Measurements from ENCODE around the gene PFN4. TPM values are rescaled to one million over a fixed set of nuclear protein-coding genes. Genes with fewer than 3 reads are reported as not detected.
"Not testable (repeated sequence)": the region's sequence is repeated elsewhere in the genome, so short reads cannot be mapped to it uniquely, and the experiment has no call there.

The PFN4 gene
- 0.30 TPM in 1 of 2 replicates, not detected in the other for total RNA-seq

DNA sequence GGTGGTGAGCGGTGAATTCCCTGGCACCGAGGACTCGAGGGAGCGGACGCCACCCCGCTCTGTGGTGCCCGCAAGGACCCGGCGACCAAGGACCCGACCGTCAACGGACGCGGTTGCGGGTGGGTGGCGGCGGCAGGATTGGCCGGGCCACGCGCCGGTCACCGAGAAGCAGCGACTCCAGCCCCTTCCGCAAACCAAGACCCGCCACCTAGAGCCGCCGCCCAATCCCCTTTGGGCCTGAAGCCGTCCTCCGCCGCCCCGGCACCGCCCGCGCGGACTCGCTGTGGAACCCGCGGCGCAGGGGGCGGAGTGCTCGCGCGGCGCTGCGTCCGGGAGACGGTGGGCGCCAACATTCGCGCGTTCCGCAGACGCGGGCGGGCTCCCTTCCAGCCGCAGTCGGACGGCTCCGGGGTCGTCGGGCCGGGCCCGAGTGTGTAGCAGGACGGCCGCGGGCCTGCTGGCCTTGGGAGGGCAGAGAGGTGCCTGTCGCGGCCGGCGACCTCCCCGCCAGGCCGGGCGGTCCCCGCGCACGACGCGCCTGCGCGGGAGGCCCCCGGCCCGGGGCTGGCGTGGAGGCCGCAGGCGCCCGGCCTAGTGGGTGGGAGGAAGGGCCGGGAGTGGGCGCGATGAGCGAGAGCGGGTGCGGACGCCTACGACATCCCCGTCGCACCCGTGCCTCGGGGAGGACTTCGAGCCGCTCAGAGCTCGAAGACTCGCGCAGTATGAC lies at the start of gene PFN4, which contains the start of gene FAM228B:
PFN4 (minus strand) TSS at position 140 of the 727 bp plus-strand sequence. CDS start 799 bp downstream, outside the sequence.
FAM228B (plus strand) TSS at position 275 of the 727 bp plus-strand sequence. CDS start 893 bp downstream, outside the sequence.
- H3K4me1 Mint-ChIP-seq (ENCODE audit: low read depth): peaks cover 14% of the 10 kb centered on the region
- peaks cover 1% of the 10 kb centered on the region for H3K27me3 Mint-ChIP-seq (ENCODE audit: low read depth)
- intact Hi-C loops (cut with micrococcal nuclease): loop anchor here (5.0 kb wide), 1 partner anchor 239 kb away; the partner anchor contains the start of gene ITSN2
- no peaks in the 10 kb centered on the region for H3K9me3 Mint-ChIP-seq
- no peaks in the 10 kb centered on the region for H3K36me3 Mint-ChIP-seq (ENCODE audit: low read depth)
- DNase-seq (ENCODE audit: low spot score): peak; percentile 61
- H3K27ac Mint-ChIP-seq: peak within 1 kb of the TSS; percentile 67
- peak within 1 kb of the TSS; percentile 84 for H3K4me3 Mint-ChIP-seq (ENCODE audit: low read depth)

GRCh38 chr2:24169023-24169422 lies 45.9 kb upstream of the PFN4 start:
- DNase-seq (ENCODE audit: low spot score): no peak
- Mint-ChIP-seq H3K27ac (no peak overlapping the region), H3K4me1 (ENCODE audit: low read depth) (no peaks in the 10 kb centered on the region), H3K36me3 (ENCODE audit: low read depth) (no peaks in the 10 kb centered on the region), H3K9me3 (no peaks in the 10 kb centered on the region), H3K4me3 (ENCODE audit: low read depth) (no peak overlapping the region), H3K27me3 (ENCODE audit: low read depth) (peaks cover 11% of the 10 kb centered on the region)
- intact Hi-C loops (cut with micrococcal nuclease): no loop called here

DNA sequence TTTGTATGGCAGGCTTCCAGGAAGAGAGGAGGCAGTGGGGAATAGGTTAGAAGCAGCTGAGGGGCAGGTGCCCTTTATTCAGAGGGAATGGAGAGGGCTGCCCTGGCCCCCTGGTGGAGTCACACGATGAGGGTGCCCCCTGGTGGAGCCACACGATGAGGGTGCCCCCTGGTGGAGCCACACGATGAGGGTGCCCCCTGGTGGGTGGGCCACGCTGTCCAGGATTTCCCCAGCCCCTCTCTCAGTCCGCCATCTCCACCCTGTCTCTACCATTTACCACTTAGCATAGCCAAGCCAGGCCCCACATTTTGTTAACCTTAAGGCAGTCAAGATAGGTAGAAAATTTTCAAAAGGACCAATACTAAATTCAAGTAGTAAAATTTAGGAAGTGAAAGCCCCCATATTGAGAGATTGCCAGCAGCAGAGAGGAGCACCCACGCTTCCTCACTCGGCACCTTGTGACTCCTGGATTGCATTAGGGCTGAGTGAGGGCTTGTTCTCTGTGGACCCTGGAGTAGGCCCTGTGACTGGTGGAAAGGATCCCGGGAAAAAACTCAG lies 41.4 kb upstream of the PFN4 start:
- no peak for DNase-seq (ENCODE audit: low spot score)
- peaks cover 2% of the 10 kb centered on the region for H3K27me3 Mint-ChIP-seq (ENCODE audit: low read depth)
- no peaks in the 10 kb centered on the region for H3K36me3 Mint-ChIP-seq (ENCODE audit: low read depth)
- no peak overlapping the region for H3K4me3 Mint-ChIP-seq (ENCODE audit: low read depth)
- intact Hi-C loops (cut with micrococcal nuclease): loop anchor here (2.0 kb wide), 1 partner anchor 238 kb away; the partner anchor contains the start of gene ATAD2B
- no peaks in the 10 kb centered on the region for H3K4me1 Mint-ChIP-seq (ENCODE audit: low read depth)
- peaks cover 4% of the 10 kb centered on the region for H3K9me3 Mint-ChIP-seq
- H3K27ac Mint-ChIP-seq: no peak overlapping the region

GRCh38 chr2:24163601-24164000 lies 40.5 kb upstream of the PFN4 start:
- intact Hi-C loops (cut with micrococcal nuclease): no loop called here
- H3K4me3 Mint-ChIP-seq (ENCODE audit: low read depth): no peak overlapping the region

GRCh38 chr2:24163186-24163585 lies 40.1 kb upstream of the PFN4 start:
- Mint-ChIP-seq H3K4me1 (ENCODE audit: low read depth) (no peaks in the 10 kb centered on the region), H3K9me3 (peaks cover 4% of the 10 kb centered on the region), H3K27me3 (ENCODE audit: low read depth) (peaks cover 2% of the 10 kb centered on the region), H3K4me3 (ENCODE audit: low read depth) (no peak overlapping the region), H3K27ac (no peak overlapping the region), H3K36me3 (ENCODE audit: low read depth) (no peaks in the 10 kb centered on the region)
- intact Hi-C loops (cut with micrococcal nuclease): no loop called here
- no peak for DNase-seq (ENCODE audit: low spot score)

More at GRCh38 chr2:24163601-24164000, 40.5 kb upstream of the PFN4 start:
- peaks cover 2% of the 10 kb centered on the region for H3K27me3 Mint-ChIP-seq (ENCODE audit: low read depth)
- H3K36me3 Mint-ChIP-seq (ENCODE audit: low read depth): no peaks in the 10 kb centered on the region
- H3K4me1 Mint-ChIP-seq (ENCODE audit: low read depth): no peaks in the 10 kb centered on the region
- no peak overlapping the region for H3K27ac Mint-ChIP-seq
- peaks cover 4% of the 10 kb centered on the region for H3K9me3 Mint-ChIP-seq
- no peak for DNase-seq (ENCODE audit: low spot score)

GRCh38 chr2:24162494-24162893 lies 39.4 kb upstream of the PFN4 start:
- peaks cover 4% of the 10 kb centered on the region for H3K9me3 Mint-ChIP-seq

GRCh38 chr2:24160761-24161160 lies 37.6 kb upstream of the PFN4 start:
- Mint-ChIP-seq H3K27me3 (ENCODE audit: low read depth) (peaks cover 2% of the 10 kb centered on the region), H3K27ac (no peak overlapping the region), H3K9me3 (peaks cover 4% of the 10 kb centered on the region), H3K4me1 (ENCODE audit: low read depth) (no peaks in the 10 kb centered on the region), H3K4me3 (ENCODE audit: low read depth) (no peak overlapping the region), H3K36me3 (ENCODE audit: low read depth) (no peaks in the 10 kb centered on the region)
- DNase-seq (ENCODE audit: low spot score): no peak
- intact Hi-C loops (cut with micrococcal nuclease): no loop called here

More at GRCh38 chr2:24162494-24162893, 39.4 kb upstream of the PFN4 start:
- Mint-ChIP-seq H3K27me3 (ENCODE audit: low read depth) (peaks cover 2% of the 10 kb centered on the region), H3K27ac (no peak overlapping the region), H3K4me1 (ENCODE audit: low read depth) (no peaks in the 10 kb centered on the region), H3K4me3 (ENCODE audit: low read depth) (no peak overlapping the region), H3K36me3 (ENCODE audit: low read depth) (no peaks in the 10 kb centered on the region)
- intact Hi-C loops (cut with micrococcal nuclease): no loop called here
- DNase-seq (ENCODE audit: low spot score): no peak

GRCh38 chr2:24159708-24160107 lies 36.6 kb upstream of the PFN4 start:
- Mint-ChIP-seq H3K4me3 (ENCODE audit: low read depth) (no peak overlapping the region), H3K9me3 (peaks cover 4% of the 10 kb centered on the region), H3K27ac (no peak overlapping the region), H3K36me3 (ENCODE audit: low read depth) (no peaks in the 10 kb centered on the region), H3K27me3 (ENCODE audit: low read depth) (peaks cover 2% of the 10 kb centered on the region), H3K4me1 (ENCODE audit: low read depth) (no peaks in the 10 kb centered on the region)
- intact Hi-C loops (cut with micrococcal nuclease): no loop called here
- DNase-seq (ENCODE audit: low spot score): no peak

- Mint-ChIP-seq H3K9me3 (peaks cover 4% of the 10 kb centered on the region), H3K4me1 (ENCODE audit: low read depth) (no peaks in the 10 kb centered on the region), H3K27ac (no peak overlapping the region), H3K36me3 (ENCODE audit: low read depth) (no peaks in the 10 kb centered on the region), H3K4me3 (ENCODE audit: low read depth) (no peak overlapping the region), H3K27me3 (ENCODE audit: low read depth) (peaks cover 2% of the 10 kb centered on the region)
- no peak for DNase-seq (ENCODE audit: low spot score)
- intact Hi-C loops (cut with micrococcal nuclease): no loop called here
Measured at GRCh38 chr2:24158131-24158530, 35.0 kb upstream of the PFN4 start.

DNA sequence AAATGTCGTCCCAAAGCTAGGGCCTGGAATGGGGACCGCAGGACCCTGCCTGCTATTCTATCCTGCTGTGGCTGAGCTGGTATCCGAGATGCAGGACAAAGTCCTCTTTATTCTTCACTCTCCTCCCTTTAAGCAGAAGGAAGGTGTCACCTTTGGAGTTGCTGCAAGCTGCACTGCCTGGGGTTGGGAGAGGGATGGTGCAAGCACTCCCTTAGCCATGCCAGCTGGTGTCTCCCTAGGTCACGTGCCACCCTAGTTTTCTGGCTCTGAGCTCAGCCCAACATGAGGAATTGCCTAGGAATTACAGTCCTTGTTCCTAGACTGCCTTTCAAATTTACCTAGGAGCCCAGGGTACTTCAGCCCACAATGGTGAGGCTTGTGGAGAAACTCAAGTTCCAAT lies 30.3 kb upstream of the PFN4 start:
- Mint-ChIP-seq H3K36me3 (ENCODE audit: low read depth) (no peaks in the 10 kb centered on the region), H3K4me1 (ENCODE audit: low read depth) (no peaks in the 10 kb centered on the region), H3K27me3 (ENCODE audit: low read depth) (no peaks in the 10 kb centered on the region), H3K27ac (no peak overlapping the region), H3K4me3 (ENCODE audit: low read depth) (no peak overlapping the region), H3K9me3 (peaks cover 8% of the 10 kb centered on the region)
- intact Hi-C loops (cut with micrococcal nuclease): no loop called here
- DNase-seq (ENCODE audit: low spot score): no peak

DNA sequence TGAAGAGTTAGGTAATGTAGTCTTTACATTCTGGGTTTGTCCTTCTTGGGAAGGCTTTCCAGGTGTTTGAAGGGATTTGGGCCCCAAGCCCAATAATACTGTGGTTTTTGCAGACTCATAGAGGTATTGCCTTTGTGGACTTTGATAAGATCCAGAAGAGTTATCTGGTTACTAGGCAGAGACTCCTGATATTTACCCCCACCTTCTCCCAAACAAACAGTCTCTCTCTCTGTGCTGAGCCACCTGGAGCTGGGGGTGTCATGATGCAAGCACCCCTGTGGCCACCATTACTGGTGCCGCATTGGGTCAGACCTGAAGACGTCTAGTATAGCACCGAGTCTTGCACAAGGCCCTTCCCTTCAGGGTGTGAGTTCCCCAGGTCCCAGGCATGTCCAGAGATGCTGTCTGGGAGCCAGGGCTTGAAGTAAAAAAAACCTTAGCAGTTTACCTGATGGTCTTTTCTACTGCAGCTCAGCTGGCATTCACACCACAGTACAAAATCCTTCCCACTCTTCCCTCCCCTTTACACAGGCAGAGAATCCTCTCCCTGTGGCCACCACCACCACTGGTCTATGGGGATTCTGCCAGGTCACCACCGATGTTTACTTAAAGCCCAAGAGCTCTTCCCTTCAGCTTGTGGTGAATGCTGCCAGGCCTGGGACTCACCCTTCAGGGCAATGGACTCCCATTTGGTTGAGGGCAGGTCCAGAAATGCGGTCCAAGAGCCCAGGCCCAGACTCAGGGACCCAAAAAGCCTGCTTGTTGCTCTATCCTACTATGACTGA lies 29.5 kb upstream of the PFN4 start:
- Mint-ChIP-seq H3K36me3 (ENCODE audit: low read depth) (no peaks in the 10 kb centered on the region), H3K27ac (no peak overlapping the region), H3K4me3 (ENCODE audit: low read depth) (no peak overlapping the region), H3K27me3 (ENCODE audit: low read depth) (no peaks in the 10 kb centered on the region), H3K4me1 (ENCODE audit: low read depth) (no peaks in the 10 kb centered on the region), H3K9me3 (peaks cover 15% of the 10 kb centered on the region)
- DNase-seq (ENCODE audit: low spot score): no peak
- intact Hi-C loops (cut with micrococcal nuclease): no loop called here

GRCh38 chr2:24147364-24147763 lies 24.2 kb upstream of the PFN4 start:
- H3K27me3 Mint-ChIP-seq (ENCODE audit: low read depth): no peaks in the 10 kb centered on the region
- intact Hi-C loops (cut with micrococcal nuclease): no loop called here

GRCh38 chr2:24140305-24140704 lies 17.2 kb upstream of the PFN4 start:
- H3K4me1 Mint-ChIP-seq (ENCODE audit: low read depth); H3K27ac Mint-ChIP-seq; H3K36me3 Mint-ChIP-seq (ENCODE audit: low read depth); DNase-seq (ENCODE audit: low spot score); intact Hi-C loops (cut with micrococcal nuclease); H3K9me3 Mint-ChIP-seq; H3K4me3 Mint-ChIP-seq (ENCODE audit: low read depth); H3K27me3 Mint-ChIP-seq (ENCODE audit: low read depth): not testable (repeated sequence)

More at GRCh38 chr2:24147364-24147763, 24.2 kb upstream of the PFN4 start:
- no peak overlapping the region for H3K27ac Mint-ChIP-seq
- no peaks in the 10 kb centered on the region for H3K4me1 Mint-ChIP-seq (ENCODE audit: low read depth)
- no peak for DNase-seq (ENCODE audit: low spot score)
- H3K9me3 Mint-ChIP-seq: peaks cover 21% of the 10 kb centered on the region
- no peak overlapping the region for H3K4me3 Mint-ChIP-seq (ENCODE audit: low read depth)
- no peaks in the 10 kb centered on the region for H3K36me3 Mint-ChIP-seq (ENCODE audit: low read depth)

All from activated T-helper 2 cell treated with anti-CD3 and anti-CD28 coated beads, Interferon-gamma antibody, Interleukin-2, Interleukin-4, amounts not matched to agents 10 μg/mL and 5 μg/mL and 100 μg/mL, durations not matched to agents 14 hours and 24 hours and 36 hours (primary cell).